GM21529 (cell line): Measurements from ENCODE around the gene KLHL29.

Experiments used
- ATAC-seq: cut with Tn5 transposase; IDR thresholded peaks from one replicate; pipeline ENCODE4 v1.9.1; 2021; ENCODE audit not compliant: unreplicated experiment

KLHL29 gene

GRCh38 chr2:23447405-23447804, 62.4 kb downstream of the KLHL29 start:
- ATAC-seq = no peak

DNA sequence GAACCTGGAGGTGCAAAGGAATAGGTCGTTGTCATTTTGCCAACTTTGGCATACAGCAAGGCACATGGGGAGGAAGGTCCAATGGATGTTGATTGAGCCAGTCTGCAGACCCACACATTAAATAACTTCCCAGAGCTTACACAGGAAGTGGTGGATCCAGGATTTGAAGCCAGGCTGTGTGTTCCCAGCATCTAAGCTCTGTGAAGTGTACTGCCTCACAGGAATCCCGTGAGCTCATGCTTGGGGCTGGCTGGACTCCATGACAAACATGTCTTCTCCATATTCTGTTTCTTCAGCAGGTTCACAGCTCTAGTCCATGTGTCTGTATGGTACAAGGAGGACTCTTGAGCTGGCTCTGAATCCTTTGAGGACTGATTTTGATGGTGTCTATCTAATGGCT, 63.9 kb downstream of the KLHL29 start:
- no peak for ATAC-seq

GRCh38 chr2:23449413-23449812, 64.4 kb downstream of the KLHL29 start:
- ATAC-seq = peak; percentile 82

GRCh38 chr2:23449831-23450331, 64.9 kb downstream of the KLHL29 start:
- no peak for ATAC-seq

DNA sequence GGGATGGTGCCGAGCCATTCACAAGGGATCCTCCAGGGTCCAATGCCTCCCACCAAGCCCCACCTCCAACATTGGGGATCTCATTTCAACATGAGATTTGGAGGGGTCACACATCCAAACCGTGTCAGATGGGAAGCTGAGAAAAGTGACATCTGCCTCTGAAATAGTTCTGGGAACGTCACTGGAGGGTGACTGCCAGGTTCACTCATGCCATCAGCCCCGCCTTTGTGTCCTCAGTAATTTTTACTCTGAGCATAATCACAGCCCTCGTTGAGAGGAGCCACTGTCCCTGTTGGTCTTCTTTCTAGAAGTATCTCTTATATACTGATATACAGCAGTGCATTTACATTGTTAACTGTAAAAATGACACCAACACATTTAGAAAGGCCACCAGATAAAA, 67.4 kb downstream of the KLHL29 start:
- no peak for ATAC-seq

GRCh38 chr2:23452853-23453420, 68.0 kb downstream of the KLHL29 start:
- peak; percentile 47 for ATAC-seq

DNA sequence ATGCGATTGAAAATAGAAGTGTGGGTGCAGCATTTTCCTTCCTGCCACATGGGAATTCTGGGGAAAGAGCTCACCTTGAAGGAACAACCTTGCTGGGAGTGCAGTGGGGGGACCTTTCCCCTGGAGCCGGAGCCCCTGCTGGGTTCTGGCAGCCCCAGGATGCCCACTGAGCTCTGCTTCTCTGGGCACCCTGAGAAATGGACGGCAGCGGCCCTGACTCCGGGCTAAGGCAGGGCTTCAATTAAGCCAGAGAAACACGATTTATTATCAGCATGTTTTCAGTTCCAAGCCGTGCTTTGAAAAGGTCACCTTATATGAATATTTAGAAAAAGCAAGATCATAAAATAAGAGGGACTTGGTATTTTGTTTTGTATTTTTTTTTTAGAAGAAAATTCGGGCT, 68.5 kb downstream of the KLHL29 start:
- no peak for ATAC-seq

GRCh38 chr2:23453836-23454460, 69.0 kb downstream of the KLHL29 start:
- no peak for ATAC-seq

GRCh38 chr2:23454501-23455120, 69.6 kb downstream of the KLHL29 start:
- ATAC-seq = no peak

- no peak for ATAC-seq
These were observed 71.4 kb downstream of the KLHL29 start for GRCh38 chr2:23456396-23456795.

DNA sequence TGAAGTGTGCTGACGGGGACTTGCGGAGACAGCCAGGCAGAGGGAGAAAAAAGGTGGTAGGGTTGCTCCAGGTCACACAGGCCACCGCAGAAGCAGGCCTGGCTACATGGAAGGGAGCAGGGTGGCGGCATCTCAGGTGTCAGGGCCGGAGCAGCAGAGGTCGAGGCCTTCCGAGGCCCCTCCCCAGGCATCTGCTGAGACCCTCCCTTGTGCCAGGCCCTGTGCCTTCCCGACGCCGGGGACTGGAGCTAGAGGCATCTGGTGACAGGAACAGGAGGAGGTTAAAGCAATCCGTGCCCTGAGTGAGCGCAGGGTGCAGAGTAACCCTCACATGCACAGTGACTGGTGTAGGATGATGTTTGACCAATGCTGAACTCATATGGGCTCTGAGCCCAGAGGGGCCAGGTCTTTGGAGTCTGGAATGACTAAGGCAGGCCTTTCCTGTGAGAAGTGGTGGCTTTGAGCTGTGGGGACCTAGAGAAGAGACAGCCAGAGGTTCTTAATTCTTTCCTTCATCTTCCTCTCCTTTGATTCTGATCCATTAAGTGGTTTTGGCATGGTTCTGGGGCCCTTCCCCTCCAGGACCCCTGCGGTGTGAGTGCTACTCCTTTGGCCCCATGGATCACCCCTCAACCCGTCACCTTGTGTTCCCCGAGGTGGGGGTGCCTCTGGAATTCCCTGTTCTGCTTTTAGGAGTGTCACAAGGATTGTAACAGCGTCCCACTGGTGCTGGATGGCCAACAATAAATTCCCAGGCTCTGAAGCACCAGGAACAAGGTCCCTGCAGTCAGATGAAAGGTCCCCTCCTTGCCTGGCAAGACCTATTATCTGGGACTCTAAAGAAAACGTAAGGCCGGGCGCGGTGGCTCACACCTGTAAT, 72.1 kb downstream of the KLHL29 start:
- ATAC-seq = no peak

GRCh38 chr2:23457990-23458682, 73.2 kb downstream of the KLHL29 start:
- ATAC-seq = no peak

GRCh38 chr2:23459032-23459431, 74.1 kb downstream of the KLHL29 start:
- ATAC-seq = no peak

DNA sequence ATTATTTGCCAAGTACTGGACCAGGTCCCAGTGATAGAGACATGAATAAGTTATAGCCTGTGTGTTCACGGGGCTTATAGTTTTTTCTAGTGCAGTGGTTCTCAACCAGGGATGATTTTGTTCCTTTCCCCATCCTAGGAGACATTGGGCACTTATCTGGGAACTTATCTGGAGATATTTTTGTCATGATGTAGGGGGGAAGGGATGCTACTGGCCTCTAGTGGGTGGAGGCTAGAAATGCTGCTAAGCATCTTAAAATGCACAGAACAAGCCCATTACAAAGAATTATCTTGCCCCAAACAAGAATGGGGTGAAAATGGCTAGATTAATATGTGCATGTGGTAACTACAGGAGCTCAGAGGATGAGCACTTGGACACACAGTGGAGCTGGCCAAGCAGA, 75.2 kb downstream of the KLHL29 start:
- ATAC-seq = no peak

GRCh38 chr2:23460993-23461392, 76.0 kb downstream of the KLHL29 start:
- no peak for ATAC-seq

DNA sequence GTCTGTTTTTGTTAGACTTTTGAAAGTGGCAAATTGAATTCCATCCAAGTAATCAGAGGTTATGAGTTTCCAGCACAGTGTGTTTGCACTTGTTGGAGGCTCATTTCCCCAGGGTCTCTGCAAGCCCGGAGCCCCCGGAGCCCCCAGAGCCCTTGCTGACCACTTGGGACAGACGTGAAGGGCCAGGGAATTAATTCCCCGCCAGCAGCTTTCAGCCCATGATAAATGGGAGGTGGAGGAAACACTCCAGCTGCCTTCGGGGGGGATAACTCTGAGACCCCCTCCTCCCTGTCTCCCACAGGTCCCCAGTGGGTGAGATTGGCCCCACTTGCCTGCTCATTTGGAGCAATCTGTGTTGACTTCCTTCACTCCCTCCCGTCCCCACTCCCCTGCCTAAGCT, 79.2 kb downstream of the KLHL29 start:
- no peak for ATAC-seq

DNA sequence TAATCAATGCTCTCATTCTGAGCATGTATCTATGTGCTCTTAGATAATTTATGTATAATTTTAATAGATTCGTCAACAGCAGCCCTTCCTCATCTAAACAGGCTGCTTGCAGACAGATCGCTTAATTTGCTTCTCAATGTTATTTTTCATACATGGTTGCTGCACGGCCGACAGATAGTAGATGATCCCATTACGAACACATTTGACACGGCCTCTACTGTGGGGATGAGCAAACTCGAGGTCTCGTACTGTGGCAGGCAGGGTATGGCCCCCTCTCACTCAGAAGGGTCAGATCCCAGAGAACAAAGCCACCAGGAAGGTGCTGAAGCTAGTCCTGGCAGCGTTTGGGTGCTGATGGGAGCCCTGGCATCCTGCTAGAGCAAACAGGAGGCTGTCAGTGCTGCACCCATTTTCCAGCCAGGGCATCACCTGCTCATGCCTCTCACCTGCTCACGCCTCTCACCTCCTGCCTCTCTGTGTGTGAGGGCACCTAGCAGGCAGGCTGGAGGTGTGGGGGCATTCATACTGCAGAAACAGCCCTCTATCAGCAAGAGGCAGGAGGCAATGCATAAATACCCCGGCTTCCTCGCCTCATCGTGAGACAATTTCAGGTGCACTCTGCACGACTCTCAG, 80.0 kb downstream of the KLHL29 start:
- no peak for ATAC-seq

DNA sequence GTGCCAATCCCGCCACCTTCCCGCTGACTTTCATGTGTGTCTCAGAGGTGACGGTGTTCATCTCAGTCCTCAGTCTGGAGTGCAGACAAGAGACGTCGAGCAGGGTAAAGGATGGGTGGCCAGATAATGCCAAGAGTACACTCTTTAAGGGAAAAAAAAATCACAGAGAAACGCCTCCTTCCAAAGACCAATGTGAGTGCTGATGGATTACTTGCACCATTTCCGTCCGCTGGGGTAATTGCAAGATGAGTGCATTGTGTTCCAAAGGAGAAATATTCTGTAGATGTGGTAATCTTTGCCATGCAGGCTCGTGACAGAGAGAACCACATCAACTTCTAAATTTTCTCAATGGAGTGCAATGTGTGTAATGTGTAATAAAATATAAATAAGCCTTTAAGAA, 81.0 kb downstream of the KLHL29 start:
- no peak for ATAC-seq

DNA sequence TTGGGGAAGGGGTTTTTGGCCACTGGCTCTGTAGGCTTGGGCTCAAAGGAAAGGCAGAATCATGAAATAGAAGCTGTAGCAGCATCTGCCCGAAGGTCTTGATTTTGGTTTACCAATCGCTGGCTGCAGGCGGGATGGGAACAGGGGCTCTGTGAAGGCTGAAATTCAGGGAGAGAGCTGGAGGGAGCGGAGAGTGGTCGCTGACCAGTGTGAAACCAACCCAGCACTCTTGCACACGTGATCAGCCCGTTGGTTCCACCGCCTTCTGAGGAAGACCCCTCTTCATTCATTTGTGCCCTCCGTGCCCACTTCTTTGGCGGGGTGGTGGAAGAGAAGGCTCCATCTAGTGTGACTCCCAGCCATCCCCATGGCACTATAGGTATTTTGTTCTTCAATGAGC, 82.6 kb downstream of the KLHL29 start:
- no peak for ATAC-seq

GRCh38 chr2:23468474-23469141, 83.6 kb downstream of the KLHL29 start:
- ATAC-seq = no peak
